WTC11 (cell line): ENCODE data around the gene SEC24C.

ENCODE experiments used
- ARID4B ChIP-seq: sonication (generic); formaldehyde crosslinking; IDR thresholded peaks from 2 replicates; pipeline ENCODE4 v1.8.0; 2023; ENCODE audit warnings: missing genetic modification reagents, mild to moderate bottlenecking, borderline replicate concordance
- CBFB ChIP-seq: sonication (generic); formaldehyde crosslinking; IDR thresholded peaks from 2 replicates; pipeline ENCODE4 v1.8.1; 2022; ENCODE audit warnings: mild to moderate bottlenecking, low read depth, missing genetic modification reagents
- CTCF ChIP-seq: fragments of 200-600 bp; IDR thresholded peaks from 2 replicates; pipeline ENCODE4 v1.8.0; 2022; ENCODE audit warnings: antibody characterized with exemption
- FOXJ3 ChIP-seq: sonication (generic); formaldehyde crosslinking; IDR thresholded peaks from 2 replicates; pipeline ENCODE4 v1.9.0; 2021; ENCODE audit warnings: missing genetic modification reagents, mild to moderate bottlenecking, borderline replicate concordance
- ZNF317 ChIP-seq: sonication (generic); formaldehyde crosslinking; IDR thresholded peaks from 2 replicates; pipeline ENCODE4 v1.8.1; 2023; ENCODE audit warnings: low read depth, mild to moderate bottlenecking, moderate library complexity, missing genetic modification reagents, borderline replicate concordance
- ZNF532 ChIP-seq: fragments of 250-450 bp; sonication (Bioruptor Pico); IDR thresholded peaks from 2 replicates; pipeline ENCODE4 v1.9.0; 2021; ENCODE audit warnings: mild to moderate bottlenecking, borderline replicate concordance
- TF ChIP-seq, protein P1 (sequence below): sonication (generic); formaldehyde crosslinking; IDR thresholded peaks from 2 replicates; pipeline ENCODE4 v1.8.0; 2023; ENCODE audit warnings: mild to moderate bottlenecking, missing genetic modification reagents
- TF ChIP-seq, protein P2 (sequence below): sonication (generic); formaldehyde crosslinking; IDR thresholded peaks from 2 replicates; pipeline ENCODE4 v1.8.1; 2022; ENCODE audit warnings: low read depth, missing genetic modification reagents, borderline replicate concordance
- TF ChIP-seq, protein P3 (sequence below): sonication (generic); formaldehyde crosslinking; IDR thresholded peaks from 2 replicates; pipeline ENCODE4 v1.8.1; 2023; ENCODE audit warnings: mild to moderate bottlenecking, missing genetic modification reagents, moderate library complexity
- TF ChIP-seq, protein P4 (sequence below): sonication (generic); formaldehyde crosslinking; IDR thresholded peaks from 2 replicates; pipeline ENCODE4 v1.8.1; 2023; ENCODE audit warnings: mild to moderate bottlenecking, moderate library complexity, missing genetic modification reagents

- no peak for TF ChIP-seq CTCF
- TF ChIP-seq ZNF317 (CRISPR knock-in tag), result no peak
- TF ChIP-seq, protein P1, sequence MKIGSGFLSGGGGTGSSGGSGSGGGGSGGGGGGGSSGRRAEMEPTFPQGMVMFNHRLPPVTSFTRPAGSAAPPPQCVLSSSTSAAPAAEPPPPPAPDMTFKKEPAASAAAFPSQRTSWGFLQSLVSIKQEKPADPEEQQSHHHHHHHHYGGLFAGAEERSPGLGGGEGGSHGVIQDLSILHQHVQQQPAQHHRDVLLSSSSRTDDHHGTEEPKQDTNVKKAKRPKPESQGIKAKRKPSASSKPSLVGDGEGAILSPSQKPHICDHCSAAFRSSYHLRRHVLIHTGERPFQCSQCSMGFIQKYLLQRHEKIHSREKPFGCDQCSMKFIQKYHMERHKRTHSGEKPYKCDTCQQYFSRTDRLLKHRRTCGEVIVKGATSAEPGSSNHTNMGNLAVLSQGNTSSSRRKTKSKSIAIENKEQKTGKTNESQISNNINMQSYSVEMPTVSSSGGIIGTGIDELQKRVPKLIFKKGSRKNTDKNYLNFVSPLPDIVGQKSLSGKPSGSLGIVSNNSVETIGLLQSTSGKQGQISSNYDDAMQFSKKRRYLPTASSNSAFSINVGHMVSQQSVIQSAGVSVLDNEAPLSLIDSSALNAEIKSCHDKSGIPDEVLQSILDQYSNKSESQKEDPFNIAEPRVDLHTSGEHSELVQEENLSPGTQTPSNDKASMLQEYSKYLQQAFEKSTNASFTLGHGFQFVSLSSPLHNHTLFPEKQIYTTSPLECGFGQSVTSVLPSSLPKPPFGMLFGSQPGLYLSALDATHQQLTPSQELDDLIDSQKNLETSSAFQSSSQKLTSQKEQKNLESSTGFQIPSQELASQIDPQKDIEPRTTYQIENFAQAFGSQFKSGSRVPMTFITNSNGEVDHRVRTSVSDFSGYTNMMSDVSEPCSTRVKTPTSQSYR (CRISPR knock-in tag), result no peak
- no peak for TF ChIP-seq ARID4B (CRISPR knock-in tag)
- no peak for TF ChIP-seq ZNF532 (CRISPR knock-in tag)
- TF ChIP-seq, protein P2, sequence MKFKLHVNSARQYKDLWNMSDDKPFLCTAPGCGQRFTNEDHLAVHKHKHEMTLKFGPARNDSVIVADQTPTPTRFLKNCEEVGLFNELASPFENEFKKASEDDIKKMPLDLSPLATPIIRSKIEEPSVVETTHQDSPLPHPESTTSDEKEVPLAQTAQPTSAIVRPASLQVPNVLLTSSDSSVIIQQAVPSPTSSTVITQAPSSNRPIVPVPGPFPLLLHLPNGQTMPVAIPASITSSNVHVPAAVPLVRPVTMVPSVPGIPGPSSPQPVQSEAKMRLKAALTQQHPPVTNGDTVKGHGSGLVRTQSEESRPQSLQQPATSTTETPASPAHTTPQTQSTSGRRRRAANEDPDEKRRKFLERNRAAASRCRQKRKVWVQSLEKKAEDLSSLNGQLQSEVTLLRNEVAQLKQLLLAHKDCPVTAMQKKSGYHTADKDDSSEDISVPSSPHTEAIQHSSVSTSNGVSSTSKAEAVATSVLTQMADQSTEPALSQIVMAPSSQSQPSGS (CRISPR knock-in tag), result no peak
- TF ChIP-seq, protein P3, sequence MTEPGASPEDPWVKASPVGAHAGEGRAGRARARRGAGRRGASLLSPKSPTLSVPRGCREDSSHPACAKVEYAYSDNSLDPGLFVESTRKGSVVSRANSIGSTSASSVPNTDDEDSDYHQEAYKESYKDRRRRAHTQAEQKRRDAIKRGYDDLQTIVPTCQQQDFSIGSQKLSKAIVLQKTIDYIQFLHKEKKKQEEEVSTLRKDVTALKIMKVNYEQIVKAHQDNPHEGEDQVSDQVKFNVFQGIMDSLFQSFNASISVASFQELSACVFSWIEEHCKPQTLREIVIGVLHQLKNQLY (CRISPR knock-in tag), result no peak
- TF ChIP-seq, protein P4, sequence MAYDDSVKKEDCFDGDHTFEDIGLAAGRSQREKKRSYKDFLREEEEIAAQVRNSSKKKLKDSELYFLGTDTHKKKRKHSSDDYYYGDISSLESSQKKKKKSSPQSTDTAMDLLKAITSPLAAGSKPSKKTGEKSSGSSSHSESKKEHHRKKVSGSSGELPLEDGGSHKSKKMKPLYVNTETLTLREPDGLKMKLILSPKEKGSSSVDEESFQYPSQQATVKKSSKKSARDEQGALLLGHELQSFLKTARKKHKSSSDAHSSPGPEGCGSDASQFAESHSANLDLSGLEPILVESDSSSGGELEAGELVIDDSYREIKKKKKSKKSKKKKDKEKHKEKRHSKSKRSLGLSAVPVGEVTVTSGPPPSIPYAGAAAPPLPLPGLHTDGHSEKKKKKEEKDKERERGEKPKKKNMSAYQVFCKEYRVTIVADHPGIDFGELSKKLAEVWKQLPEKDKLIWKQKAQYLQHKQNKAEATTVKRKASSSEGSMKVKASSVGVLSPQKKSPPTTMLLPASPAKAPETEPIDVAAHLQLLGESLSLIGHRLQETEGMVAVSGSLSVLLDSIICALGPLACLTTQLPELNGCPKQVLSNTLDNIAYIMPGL (CRISPR knock-in tag), result no peak
- no peak for TF ChIP-seq CBFB
- TF ChIP-seq FOXJ3 (CRISPR knock-in tag), result no peak
These were observed 54.9 kb downstream of the SEC24C start for GRCh38 chr10:73798927-73799560.
